Esophagus muscularis mucosa (tissue), 4 donors: ENCODE results near the gene SESTD1. TPM values are rescaled to one million over a fixed set of nuclear protein-coding genes. Genes with fewer than 3 reads are reported as not detected.

ENCODE experiments used
- DNase-seq: peaks from one replicate; pipeline ENCODE4 v3.0.0-alpha.2; 2017; ENCODE audit errors: extremely low spot score
- H3K27ac ChIP-seq, 4 donors: fragments of 200-600 bp; sonication (generic); replicated peaks in 1 of 4; 1 replicate in 3 of 4; 2 replicates in 1 of 4; pipeline ENCODE4 v1.5.1; 2016 to 2019; ENCODE audit warnings: mild to moderate bottlenecking in 1 of 4
- H3K27me3 ChIP-seq, 4 donors: fragments of 200-600 bp; sonication (generic); one replicate each; pipeline versions ENCODE4 v1.5.1 to v1.6.0; 2016 to 2019
- H3K36me3 ChIP-seq, 4 donors: fragments of 200-600 bp; sonication (generic); one replicate each; pipeline ENCODE4 v1.5.1; 2016 to 2019
- H3K4me1 ChIP-seq, 4 donors: fragments of 200-600 bp; sonication (generic); one replicate each; pipeline ENCODE4 v1.5.1; 2016 to 2019
- H3K4me3 ChIP-seq, 4 donors: fragments of 200-600 bp; sonication (generic); 1 replicate in 2 of 4; 2 replicates in 2 of 4; pipeline ENCODE4 v1.5.1; 2016 to 2019; ENCODE audit warnings: mild to moderate bottlenecking in 4 of 4, moderate library complexity in 1 of 4
- H3K9me3 ChIP-seq, 4 donors: fragments of 200-600 bp; sonication (generic); 1 replicate in 3 of 4; 2 replicates in 1 of 4; pipeline ENCODE4 v1.5.1; 2016 to 2019
- EP300 ChIP-seq: sonication (generic); formaldehyde crosslinking; IDR thresholded peaks from one replicate; pipeline ENCODE4 v1.6.1; 2017; ENCODE audit warnings: antibody characterized with exemption
- POLR2A ChIP-seq: fragments of 450-650 bp; IDR thresholded peaks from one replicate; pipeline ENCODE4 v1.6.1; 2017; ENCODE audit warnings: antibody characterized with exemption, moderate library complexity, mild to moderate bottlenecking, low read depth
- POLR2AphosphoS5 ChIP-seq, 2 donors: sonication (generic); formaldehyde crosslinking; IDR thresholded peaks; one replicate each; pipeline ENCODE4 v1.6.1; 2017; ENCODE audit warnings: antibody characterized with exemption in 2 of 2
- WGBS: methylation state at CpG from one replicate; pipeline ENCODE4 v1.1.5; 2018; 5-methylcytosine and 5-hydroxymethylcytosine counted together
- intact Hi-C: fragments of 100-400 bp; cut with DNase I; formaldehyde crosslinking; loops from one replicate; pipeline ENCODE4 v1.15.1; 2023
- total RNA-seq, 4 donors: library from RNA; depleted of rRNA; stranded (reverse); fragments of >200 nt; gene quantifications; one replicate each; pipeline versions ENCODE4 v1.1.0 to v1.2.1, GENCODE V29; 2016
- TF ChIP-seq, protein P1 (sequence below), 3 experiments: fragments of 200-600 bp in 2 of 3; fragments of 450-650 bp in 1 of 3; sonication (generic) in 2 of 3; IDR thresholded peaks; one replicate each; pipeline ENCODE4 v1.5.1; 2017 to 2019; ENCODE audit warnings: antibody characterized with exemption in 3 of 3, mild to moderate bottlenecking in 2 of 3, moderate library complexity in 1 of 3

SESTD1 gene
- total RNA-seq, 4 donors from 2014 or later: 48.9 to 57.3 (median 53.3) TPM

DNA sequence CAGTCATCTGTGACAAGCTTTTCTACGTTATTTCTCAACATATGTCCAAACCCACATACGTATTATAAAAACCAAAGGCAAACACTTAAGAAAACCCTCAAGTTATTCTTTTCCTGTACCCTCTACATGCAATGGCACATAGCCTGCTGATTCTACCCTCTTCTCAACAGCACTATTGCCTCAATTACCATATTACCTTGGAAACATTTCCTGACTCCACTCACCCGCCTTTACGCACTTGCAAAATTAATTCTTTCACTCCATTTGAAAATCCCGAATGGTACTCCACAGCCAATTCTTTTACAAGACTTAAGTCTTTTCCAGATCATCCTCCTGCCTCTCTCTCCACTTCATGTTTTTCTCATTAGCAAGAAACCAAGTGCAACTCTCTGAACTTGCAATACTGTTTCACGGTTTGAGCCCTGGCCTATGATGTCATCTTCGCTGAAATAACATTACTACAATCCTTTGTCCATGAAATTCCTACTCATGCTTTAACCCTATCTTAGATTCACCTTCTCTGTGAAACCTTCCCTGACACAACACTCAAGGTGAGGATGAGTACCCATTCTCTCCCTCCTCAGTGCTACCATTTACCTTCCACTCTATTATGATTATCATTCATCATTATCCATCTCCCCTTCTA, 29.0 kb downstream of the SESTD1 start:
- H3K4me3 ChIP-seq: no peak overlapping the region
- H3K4me1 ChIP-seq: peaks cover 35 to 62% (median 44%) of the 10 kb centered on the region in 4 donors
- H3K36me3 ChIP-seq: no peaks in the 10 kb centered on the region
- no peaks in the 10 kb centered on the region for H3K9me3 ChIP-seq
- no peak for DNase-seq
- no peaks in the 10 kb centered on the region for H3K27me3 ChIP-seq
- TF ChIP-seq, protein P1, sequence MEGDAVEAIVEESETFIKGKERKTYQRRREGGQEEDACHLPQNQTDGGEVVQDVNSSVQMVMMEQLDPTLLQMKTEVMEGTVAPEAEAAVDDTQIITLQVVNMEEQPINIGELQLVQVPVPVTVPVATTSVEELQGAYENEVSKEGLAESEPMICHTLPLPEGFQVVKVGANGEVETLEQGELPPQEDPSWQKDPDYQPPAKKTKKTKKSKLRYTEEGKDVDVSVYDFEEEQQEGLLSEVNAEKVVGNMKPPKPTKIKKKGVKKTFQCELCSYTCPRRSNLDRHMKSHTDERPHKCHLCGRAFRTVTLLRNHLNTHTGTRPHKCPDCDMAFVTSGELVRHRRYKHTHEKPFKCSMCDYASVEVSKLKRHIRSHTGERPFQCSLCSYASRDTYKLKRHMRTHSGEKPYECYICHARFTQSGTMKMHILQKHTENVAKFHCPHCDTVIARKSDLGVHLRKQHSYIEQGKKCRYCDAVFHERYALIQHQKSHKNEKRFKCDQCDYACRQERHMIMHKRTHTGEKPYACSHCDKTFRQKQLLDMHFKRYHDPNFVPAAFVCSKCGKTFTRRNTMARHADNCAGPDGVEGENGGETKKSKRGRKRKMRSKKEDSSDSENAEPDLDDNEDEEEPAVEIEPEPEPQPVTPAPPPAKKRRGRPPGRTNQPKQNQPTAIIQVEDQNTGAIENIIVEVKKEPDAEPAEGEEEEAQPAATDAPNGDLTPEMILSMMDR (IDR thresholded peaks at IDR 0.05): no peak
- no peak for TF ChIP-seq EP300
- TF ChIP-seq POLR2A: no peak
- 78% methylated on average over 7 of the region's 7 CpGs for whole genome bisulfite sequencing
- H3K27ac ChIP-seq: no peak overlapping the region
- intact Hi-C loops: no loop called here

DNA sequence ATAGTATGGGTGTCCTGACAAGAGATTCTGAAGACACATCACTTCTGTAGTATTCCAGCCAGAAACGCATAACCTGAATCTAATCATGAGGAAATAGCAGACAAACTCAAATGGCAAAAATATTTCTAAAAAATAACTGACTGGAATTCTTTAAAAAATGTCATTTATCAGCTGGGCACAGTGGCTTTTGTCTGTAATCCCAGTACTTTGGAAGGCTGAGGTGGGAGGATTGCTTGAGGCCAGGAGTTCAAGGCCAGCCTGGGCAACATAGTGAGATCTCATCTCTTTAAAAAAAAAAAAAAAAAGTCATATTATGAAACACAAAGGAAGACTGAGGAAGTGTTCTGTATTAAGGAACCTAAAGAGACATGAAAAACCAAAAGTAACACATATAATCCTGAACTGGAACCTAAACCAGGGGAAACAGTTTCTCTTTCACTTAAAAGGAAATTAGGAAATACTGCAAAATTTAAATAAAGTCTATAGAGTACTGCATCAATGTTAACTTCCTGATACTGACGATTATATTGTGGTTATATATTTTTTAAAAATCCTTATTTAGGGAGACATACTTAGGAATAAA, 29.9 kb downstream of the SESTD1 start:
- Histone ChIP-seq H3K36me3 (no peaks in the 10 kb centered on the region), H3K9me3 (no peaks in the 10 kb centered on the region), H3K4me3 (no peak overlapping the region), H3K27ac (no peak overlapping the region), H3K4me1 (peaks cover 27 to 54% (median 37%) of the 10 kb centered on the region in 4 donors), H3K27me3 (no peaks in the 10 kb centered on the region)
- TF ChIP-seq EP300: no peak
- no peak for TF ChIP-seq POLR2AphosphoS5 (IDR thresholded peaks at IDR 0.05)
- intact Hi-C loops: no loop called here
- 79% methylated on average over 2 of the region's 2 CpGs for WGBS
- DNase-seq: no peak

DNA sequence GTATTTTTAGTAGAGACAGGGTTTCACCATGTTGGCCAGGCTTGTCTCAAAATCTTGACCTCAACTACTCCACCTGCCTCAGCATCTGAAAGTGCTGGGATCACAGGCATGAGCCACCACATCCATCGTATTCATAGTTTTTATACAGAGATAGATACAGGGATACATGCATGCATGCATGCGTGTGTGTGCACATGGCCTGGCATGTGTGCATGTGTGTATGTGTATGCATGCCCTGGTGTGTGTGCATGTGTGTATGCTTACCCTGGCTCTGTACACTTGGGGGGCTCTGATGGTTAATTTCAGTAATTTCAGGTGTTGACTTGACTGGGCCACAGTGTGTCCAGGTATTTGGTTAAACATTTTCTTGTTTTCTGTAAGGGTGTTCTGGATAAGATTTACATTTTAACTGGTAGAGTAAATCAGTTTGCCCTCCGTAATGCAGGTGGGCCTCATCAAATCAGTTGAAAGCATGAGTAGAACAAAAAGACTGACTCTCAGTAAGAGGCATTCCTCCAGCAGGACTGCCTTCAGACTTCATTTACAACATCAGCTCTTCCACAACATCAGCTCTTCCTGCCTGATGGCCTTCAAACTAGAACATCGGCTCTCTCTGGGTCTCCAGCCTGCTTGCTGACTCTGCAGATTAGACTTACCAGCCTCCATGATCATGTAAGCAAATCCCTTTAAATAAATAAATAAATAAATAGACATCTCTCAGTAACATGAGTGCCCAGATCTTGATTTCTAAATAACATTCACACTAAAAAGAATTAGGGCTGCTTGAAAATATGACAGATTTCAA, 30.8 kb downstream of the SESTD1 start:
- DNase-seq: no peak
- H3K9me3 ChIP-seq: no peaks in the 10 kb centered on the region
- 91% methylated on average over 4 of the region's 4 CpGs for WGBS
- H3K4me3 ChIP-seq: no peak overlapping the region
- H3K27me3 ChIP-seq: no peaks in the 10 kb centered on the region
- TF ChIP-seq POLR2A: no peak
- TF ChIP-seq, protein P1 (IDR thresholded peaks at IDR 0.05): no peak
- no peak for TF ChIP-seq EP300
- no peak for TF ChIP-seq POLR2AphosphoS5 (IDR thresholded peaks at IDR 0.05)
- intact Hi-C loops: no loop called here
- H3K36me3 ChIP-seq: no peaks in the 10 kb centered on the region
- H3K4me1 ChIP-seq: peaks cover 18 to 44% (median 28%) of the 10 kb centered on the region in 4 donors
- no peak overlapping the region for H3K27ac ChIP-seq

DNA sequence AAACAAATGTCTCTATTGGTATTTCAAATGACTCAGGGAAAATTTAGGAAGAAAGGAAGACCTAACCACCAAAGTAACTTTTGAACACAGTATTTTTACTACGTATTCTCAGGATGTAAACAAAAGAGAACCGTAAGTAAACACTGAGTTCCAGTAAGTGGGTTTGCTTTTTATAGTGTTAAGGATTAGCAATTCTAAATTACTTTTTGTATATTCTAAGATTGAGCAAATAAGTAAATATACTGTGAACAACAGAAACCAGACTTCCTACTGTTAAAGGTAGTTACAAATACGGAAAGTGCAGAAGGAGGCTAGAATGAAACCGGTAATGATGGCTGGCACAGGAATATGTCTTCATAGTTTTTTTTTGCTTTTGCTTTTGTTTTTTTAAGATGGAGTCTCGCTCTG, 31.5 kb downstream of the SESTD1 start:
- WGBS: 75% methylated on average over 5 of the region's 5 CpGs
- intact Hi-C loops: no loop called here
- Histone ChIP-seq H3K27ac (no peak overlapping the region), H3K4me1 (peaks cover 10 to 37% (median 21%) of the 10 kb centered on the region in 4 donors), H3K36me3 (no peaks in the 10 kb centered on the region), H3K9me3 (no peaks in the 10 kb centered on the region), H3K27me3 (no peaks in the 10 kb centered on the region), H3K4me3 (no peak overlapping the region)
- TF ChIP-seq POLR2AphosphoS5 (IDR thresholded peaks at IDR 0.05) (no peak), POLR2A (no peak), EP300 (no peak)
- TF ChIP-seq, protein P1 (IDR thresholded peaks at IDR 0.05): no peak
- DNase-seq: no peak

DNA sequence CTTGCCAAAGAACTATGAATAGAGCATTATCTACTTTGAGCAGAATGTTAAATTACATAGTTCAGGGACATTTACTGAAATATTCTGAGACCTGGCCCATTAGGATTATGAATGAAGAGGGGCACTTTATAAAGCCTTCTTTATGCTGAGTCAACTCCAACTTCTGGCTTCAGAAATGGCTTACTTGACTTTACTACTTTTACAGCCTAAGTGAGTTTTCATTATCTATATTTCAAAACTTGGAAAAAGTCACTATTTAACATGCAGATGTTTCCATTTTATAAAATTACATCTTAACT, 37.7 kb downstream of the SESTD1 start:
- Histone ChIP-seq H3K27me3 (no peaks in the 10 kb centered on the region), H3K4me1 (peaks cover 15 to 48% (median 44%) of the 10 kb centered on the region in 4 donors), H3K27ac (no peak overlapping the region), H3K36me3 (no peaks in the 10 kb centered on the region), H3K4me3 (no peak overlapping the region), H3K9me3 (no peaks in the 10 kb centered on the region)
- intact Hi-C loops: loop anchor here (10.0 kb wide), 2 partner anchors 118 to 188 kb away; no protein-coding TSS in a partner anchor
- DNase-seq: no peak
- TF ChIP-seq POLR2A (no peak), EP300 (no peak), POLR2AphosphoS5 (IDR thresholded peaks at IDR 0.05) (no peak)
- TF ChIP-seq, protein P1 (IDR thresholded peaks at IDR 0.05): no peak
